Measurements from ENCODE around the gene PAPLN. TPM values are rescaled to one million over a fixed set of nuclear protein-coding genes. Genes with fewer than 3 reads are reported as not detected.
"Not testable (repeated sequence)": the region's sequence is repeated elsewhere in the genome, so short reads cannot be mapped to it uniquely, and the experiment has no call there.

The PAPLN gene
- total RNA-seq, 1 donor from 2014 or later, result 12.7 TPM

- peak; percentile 76 for TF ChIP-seq CTCF (conservative IDR thresholded peaks at IDR 0.05; ENCODE audit: low read depth, low read length)
- no peak for DNase-seq (ENCODE audit: low read depth)
- H3K4me3 ChIP-seq (ENCODE audit: low read depth, low read length), result no peak overlapping the region
Measured at GRCh38 chr14:73295198-73295796, 58.0 kb downstream of the PAPLN start.

DNA sequence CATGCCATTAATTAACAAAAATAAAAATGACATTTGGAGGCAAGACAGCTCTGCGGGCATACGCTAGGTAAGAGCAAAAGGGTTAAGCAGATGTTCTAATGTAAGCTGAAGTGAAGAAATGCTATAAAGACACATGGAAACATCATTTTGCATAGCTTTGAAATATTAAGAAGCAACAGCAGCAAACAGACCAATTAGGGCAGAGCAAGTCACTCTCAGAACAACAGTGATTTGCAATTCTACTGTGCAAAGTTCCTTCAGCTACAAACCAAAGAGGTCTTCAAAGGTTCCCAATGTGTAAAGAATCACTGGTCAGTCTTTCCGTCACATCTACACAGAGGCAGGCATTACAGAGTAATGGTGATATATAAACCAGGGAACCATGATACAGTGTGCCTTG, 68.2 kb downstream of the PAPLN start:
- no peak for TF ChIP-seq CTCF (conservative IDR thresholded peaks at IDR 0.05; ENCODE audit: low read depth, low read length)
- DNase-seq (ENCODE audit: low read depth), result no peak
- no peak overlapping the region for H3K4me3 ChIP-seq (ENCODE audit: low read depth, low read length)

DNA sequence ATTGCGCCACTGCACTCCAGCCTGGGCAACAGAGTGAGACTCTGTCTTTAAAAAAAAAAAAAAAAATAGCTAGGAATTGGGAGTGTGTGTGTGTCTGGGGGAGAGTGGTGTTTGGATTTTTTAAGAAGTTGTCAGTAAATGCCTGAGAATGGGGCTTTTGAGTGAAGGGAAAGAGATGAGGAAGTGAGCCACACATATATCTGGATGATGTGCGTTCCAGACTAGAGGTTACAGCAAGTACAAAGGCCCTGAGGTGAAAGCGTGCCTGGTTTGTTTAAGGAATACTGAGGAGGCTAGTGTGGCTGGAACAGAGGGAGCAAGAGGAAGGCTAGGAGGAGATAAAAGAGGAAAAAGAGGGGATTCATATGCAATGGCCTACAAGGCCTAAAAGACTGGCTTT, 70.0 kb downstream of the PAPLN start:
- TF ChIP-seq CTCF (conservative IDR thresholded peaks at IDR 0.05; ENCODE audit: low read depth, low read length), result no peak
- DNase-seq (ENCODE audit: low read depth), result no peak
- H3K4me3 ChIP-seq (ENCODE audit: low read depth, low read length), result no peak overlapping the region

- H3K4me3 ChIP-seq (ENCODE audit: low read depth, low read length), result not testable (repeated sequence)
Measured at GRCh38 chr14:73309207-73309606, 71.9 kb downstream of the PAPLN start.

DNA sequence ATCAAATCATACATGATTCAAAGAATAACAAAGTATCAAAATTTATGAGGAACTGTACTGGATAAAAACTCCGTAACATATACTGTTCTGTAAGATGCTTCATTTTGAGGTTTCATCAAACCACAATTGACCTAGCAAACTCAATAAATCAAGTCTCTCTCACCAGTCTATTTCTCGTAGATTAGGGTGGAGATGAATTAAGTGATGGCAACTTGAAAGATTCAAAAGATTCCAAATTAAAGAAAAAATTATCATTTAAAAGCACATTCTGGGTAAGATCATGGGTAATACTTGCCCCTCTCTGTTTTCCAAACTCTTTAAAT, 74.4 kb downstream of the PAPLN start:
- no peak overlapping the region for H3K4me3 ChIP-seq (ENCODE audit: low read depth, low read length)
- DNase-seq (ENCODE audit: low read depth), result no peak
- no peak for TF ChIP-seq CTCF (conservative IDR thresholded peaks at IDR 0.05; ENCODE audit: low read depth, low read length)

More at GRCh38 chr14:73309207-73309606, 71.9 kb downstream of the PAPLN start:
- not testable (repeated sequence) for DNase-seq (ENCODE audit: low read depth)

- DNase-seq (ENCODE audit: low read depth), result no peak
- no peak for TF ChIP-seq CTCF (conservative IDR thresholded peaks at IDR 0.05; ENCODE audit: low read depth, low read length)
- no peak overlapping the region for H3K4me3 ChIP-seq (ENCODE audit: low read depth, low read length)
Measured at GRCh38 chr14:73312687-73313086, 75.4 kb downstream of the PAPLN start.

DNA sequence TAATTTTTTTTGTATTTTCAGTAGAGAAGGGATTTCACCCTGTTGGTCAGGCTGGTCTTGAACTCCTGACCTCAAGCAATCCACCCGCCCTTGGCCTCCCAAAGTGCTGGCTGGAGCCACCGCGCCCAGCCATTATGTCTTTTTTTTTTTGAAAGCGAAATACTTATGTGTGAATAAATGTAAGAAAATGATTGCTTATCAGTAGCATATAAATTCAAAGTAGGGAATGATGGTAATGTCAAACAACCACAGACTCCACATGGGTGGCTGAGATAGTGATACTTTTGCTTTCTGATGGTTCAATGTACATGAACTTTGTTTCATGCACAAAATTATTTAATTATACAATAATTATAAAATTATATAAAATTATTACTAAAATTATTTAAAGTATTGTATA, 75.8 kb downstream of the PAPLN start:
- no peak overlapping the region for H3K4me3 ChIP-seq (ENCODE audit: low read depth, low read length)
- TF ChIP-seq CTCF (conservative IDR thresholded peaks at IDR 0.05; ENCODE audit: low read depth, low read length), result no peak
- DNase-seq (ENCODE audit: low read depth), result no peak

Data from epithelial cell of proximal tubule (primary cell).